IMR-90 (cell line): ENCODE results near the gene MINK1. TPM values are rescaled to one million over a fixed set of nuclear protein-coding genes. Genes with fewer than 3 reads are reported as not detected.

Experiments used
- ATAC-seq: fragments of 200-7000 bp; cut with Tn5 transposase; 2 replicates; pipeline ENCODE4 v1.9.1; 2020; ENCODE audit warnings: low read depth, mild to moderate bottlenecking, moderate library complexity
- BruUV-seq: library from RNA; stranded (reverse); fragments of 400-500 nt; replicated peaks from 2 replicates; lab custom pipeline; 2021; lab: Mats Ljungman, UMichigan
- CTCF ChIA-PET: fragments of 300-600 bp; formaldehyde crosslinking; extraction: SDS; loops from one replicate; lab custom pipeline; 2021; ENCODE audit warnings: antibody characterized with exemption; lab: Yijun Ruan, JAX
- POLR2A ChIA-PET: fragments of 300-600 bp; sonication (Branson Sonifier 250); formaldehyde crosslinking; loops from one replicate; lab custom pipeline; 2022; ENCODE audit warnings: antibody characterized with exemption; ENCODE audit not compliant: unreplicated experiment; lab: Charles Lee
- DNase-seq: peaks from one replicate; pipeline ENCODE4 v3.0.0; 2013
- H2AFZ ChIP-seq: replicated peaks from 2 replicates; pipeline ENCODE3; 2013; ENCODE audit warnings: low read length, mild to moderate bottlenecking; ENCODE audit not compliant: poor library complexity
- H2AK5ac ChIP-seq: 2 replicates; pipeline ENCODE4 v1.6.1; 2013; ENCODE audit warnings: low read depth, low read length, inconsistent platforms
- H2AK9ac ChIP-seq: replicated peaks from 2 replicates; pipeline ENCODE3; 2013; ENCODE audit warnings: mild to moderate bottlenecking, low read depth, low read length, moderate library complexity; ENCODE audit not compliant: poor library complexity
- H2BK120ac ChIP-seq: 2 replicates; pipeline ENCODE4 v1.6.1; 2013; ENCODE audit warnings: low read depth, low read length, inconsistent platforms
- H2BK15ac ChIP-seq: 3 replicates; pipeline ENCODE4 v1.6.1; 2013; ENCODE audit warnings: low read depth, low read length, inconsistent platforms
- H2BK20ac ChIP-seq: 2 replicates; pipeline ENCODE4 v1.6.1; 2013; ENCODE audit warnings: low read depth, mild to moderate bottlenecking, inconsistent platforms, low read length, moderate library complexity
- H2BK5ac ChIP-seq: 2 replicates; pipeline ENCODE4 v1.6.1; 2013; ENCODE audit warnings: mild to moderate bottlenecking, low read depth, low read length, inconsistent platforms; ENCODE audit not compliant: poor library complexity, severe bottlenecking
- H3K14ac ChIP-seq: replicated peaks from 2 replicates; pipeline ENCODE4 v1.6.1; 2013; ENCODE audit warnings: low read depth, low read length, inconsistent platforms
- H3K18ac ChIP-seq: 2 replicates; pipeline ENCODE4 v1.6.1; 2013; ENCODE audit warnings: low read depth, low read length, control low read depth
- H3K23ac ChIP-seq: 2 replicates; pipeline ENCODE4 v1.6.1; 2013; ENCODE audit warnings: low read depth, low read length, inconsistent platforms
- H3K27ac ChIP-seq: 2 replicates; pipeline ENCODE4 v1.5.1; 2013; ENCODE audit warnings: mild to moderate bottlenecking, control low read depth, low read length; ENCODE audit not compliant: insufficient read depth
- H3K27me3 ChIP-seq: 2 replicates; pipeline ENCODE4 v1.6.1; 2013; ENCODE audit warnings: low read length; ENCODE audit not compliant: control insufficient read depth, insufficient read depth
- H3K36me3 ChIP-seq: 2 replicates; pipeline ENCODE4 v1.6.1; 2013; ENCODE audit warnings: low read length, mixed read lengths; ENCODE audit not compliant: control insufficient read depth, insufficient read depth
- H3K4ac ChIP-seq: 2 replicates; pipeline ENCODE4 v1.6.1; 2013; ENCODE audit warnings: low read depth, low read length, inconsistent platforms
- H3K4me1 ChIP-seq: 2 replicates; pipeline ENCODE4 v1.6.1; 2013; ENCODE audit warnings: low read length, mixed read lengths; ENCODE audit not compliant: control insufficient read depth, insufficient read depth
- H3K4me2 ChIP-seq: 2 replicates; pipeline ENCODE4 v1.6.1; 2013; ENCODE audit warnings: low read depth, mild to moderate bottlenecking, control low read depth, low read length, moderate library complexity
- H3K4me3 ChIP-seq: 2 replicates; pipeline ENCODE4 v1.5.1; 2013; ENCODE audit warnings: low read depth, mild to moderate bottlenecking, control low read depth, low read length, moderate library complexity; ENCODE audit not compliant: insufficient read depth
- H3K56ac ChIP-seq: 2 replicates; pipeline ENCODE4 v1.6.1; 2013; ENCODE audit warnings: low read length, inconsistent platforms; ENCODE audit not compliant: insufficient read depth; ENCODE audit errors: extremely low read depth
- H3K79me1 ChIP-seq, 2 experiments: 2 replicates each; pipeline ENCODE4 v1.6.1; 2013; ENCODE audit warnings: low read length in 2 of 2, inconsistent platforms in 1 of 2, low read depth in 1 of 2
- H3K9ac ChIP-seq: 2 replicates; pipeline ENCODE4 v1.6.1; 2013; ENCODE audit warnings: low read depth, low read length, control low read depth
- H3K9me1 ChIP-seq: 2 replicates; pipeline ENCODE4 v1.6.1; 2013; ENCODE audit warnings: low read length, inconsistent platforms; ENCODE audit not compliant: insufficient read depth
- H3K9me3 ChIP-seq: 2 replicates; pipeline ENCODE4 v1.6.1; 2013; ENCODE audit warnings: low read length; ENCODE audit not compliant: control insufficient read depth, insufficient read depth
- H4K20me1 ChIP-seq: 2 replicates; pipeline ENCODE4 v1.6.1; 2013; ENCODE audit warnings: low read length, inconsistent platforms; ENCODE audit not compliant: insufficient read depth
- H4K5ac ChIP-seq: 2 replicates; pipeline ENCODE4 v1.6.1; 2013; ENCODE audit warnings: mild to moderate bottlenecking, low read depth, low read length, control low read depth
- H4K8ac ChIP-seq, 2 experiments: 2 replicates each; pipeline ENCODE4 v1.6.1; 2013; ENCODE audit warnings: low read depth in 2 of 2, low read length in 2 of 2, control low read depth in 1 of 2, inconsistent platforms in 1 of 2
- H4K91ac ChIP-seq: 2 replicates; pipeline ENCODE4 v1.6.1; 2013; ENCODE audit warnings: low read depth, low read length, inconsistent platforms; ENCODE audit not compliant: insufficient read depth
- ELK1 ChIP-seq: fragments of 150-350 bp; IDR thresholded peaks from 2 replicates; pipeline ENCODE4 v1.6.1; 2016; ENCODE audit warnings: low read depth, mild to moderate bottlenecking, low read length, moderate library complexity, borderline replicate concordance
- MAZ ChIP-seq: IDR thresholded peaks from 2 replicates; pipeline ENCODE4 v1.6.1; 2012; ENCODE audit warnings: low read depth, mild to moderate bottlenecking, low read length, improper control_type of control experiment, moderate library complexity, borderline replicate concordance
- NFE2L2 ChIP-seq: fragments of 150-350 bp; IDR thresholded peaks from 2 replicates; pipeline ENCODE4 v1.6.1; 2016; ENCODE audit warnings: low read depth, mild to moderate bottlenecking, low read length
- whole genome bisulfite sequencing, 2 experiments: methylation state at CpG; one replicate each; pipeline versions ENCODE4 v1.1.5 to v1.1.7; 2013; ENCODE audit warnings: missing lambda C conversion rate in 2 of 2; ENCODE audit not compliant: insufficient read length in 1 of 2; ENCODE audit errors: extremely low coverage in 2 of 2; 5-methylcytosine and 5-hydroxymethylcytosine counted together
- dilution Hi-C: fragments of 300-500 bp; cut with HindIII; formaldehyde crosslinking; loops from one replicate; pipeline ENCODE4 v1.14.3; 2018; ENCODE audit warnings: low sequenced_read_pairs; ENCODE audit not compliant: unreplicated experiment
- in situ Hi-C: fragments of 300-500 bp; cut with MboI; formaldehyde crosslinking; loops from 3 replicates; pipeline ENCODE4 v1.14.3; 2019; ENCODE audit warnings: low sequenced_read_pairs, inconsistent platforms, mixed read lengths
- intact Hi-C: fragments of 100-400 bp; cut with micrococcal nuclease; formaldehyde crosslinking; loops from 2 replicates; pipeline ENCODE4 v1.10.0; 2022
- polyA plus RNA-seq, 3 experiments: library from polyadenylated mRNA; depleted of rRNA; stranded (reverse); fragments of >200 nt; gene quantifications; 2 replicates each; pipeline ENCODE4 v1.2.3, GENCODE V29; 2012; ENCODE audit warnings: low replicate concordance in 1 of 3
- total RNA-seq: library from RNA; depleted of rRNA; stranded (reverse); fragments of >200 nt; gene quantifications from 2 replicates; pipeline ENCODE4 v1.2.3, GENCODE V29; 2012

Gene MINK1
- total and polyA plus RNA-seq, 2 of the 4 experiments (the other 2 are of a cell fraction): 12.2 to 40.9 TPM

DNA sequence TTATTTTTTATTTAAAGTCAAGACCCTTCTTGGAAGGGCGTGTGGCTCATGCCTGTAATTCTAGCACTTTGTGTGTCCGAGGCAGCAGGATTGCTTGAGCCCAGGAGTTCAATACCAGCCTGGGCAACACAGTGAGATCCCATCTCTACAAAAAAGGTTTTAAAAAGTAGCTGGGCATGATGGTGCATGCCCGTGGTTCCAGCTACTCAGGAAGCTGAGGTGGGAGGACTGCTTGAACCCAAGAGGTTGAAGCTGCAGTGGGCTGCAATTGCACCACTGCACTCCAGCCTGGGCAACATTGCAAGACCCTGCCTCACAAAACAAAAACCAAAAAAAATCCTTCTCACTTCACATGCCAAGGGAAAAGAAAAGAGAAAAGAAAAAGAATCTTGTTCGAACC, 29.6 kb downstream of the MINK1 start:
- Histone ChIP-seq H3K27ac (no peak overlapping the region), H3K14ac (no peak overlapping the region), H2AK5ac (no peak overlapping the region), H2BK5ac (no peak overlapping the region), H3K4me1 (peaks cover 8% of the 10 kb centered on the region; the same call in 1 of the 2 replicates), H2AK9ac (no peak overlapping the region), H4K91ac (no peak overlapping the region), H4K8ac (no peak overlapping the region), H3K9me3 (no peaks in the 10 kb centered on the region), H3K4ac (no peak overlapping the region), H3K18ac (no peak overlapping the region), H2BK120ac (no peak overlapping the region), H2BK20ac (no peak overlapping the region), H2BK15ac (no peak overlapping the region), H3K36me3 (peaks cover 3% of the 10 kb centered on the region; the same call in 1 of the 2 replicates), H3K9me1 (peaks cover 4% of the 10 kb centered on the region; the same call in 1 of the 2 replicates), H3K9ac (no peak overlapping the region), H3K23ac (no peak overlapping the region), H3K4me3 (no peak overlapping the region), H4K5ac (no peak overlapping the region), H3K27me3 (no peaks in the 10 kb centered on the region), H4K20me1 (peaks cover 29% of the 10 kb centered on the region), H3K56ac (no peak overlapping the region), H3K4me2 (no peak overlapping the region), H2AFZ (no peak overlapping the region), H3K79me1 (peaks cover 7 to 48% of the 10 kb centered on the region in 2 experiments)
- 67% methylated on average over 1 of the region's 4 CpGs; no CpG with 5 or more reads in 1 of the 2 experiments for WGBS, 2 experiments
- BruUV-seq: no TSS peak
- TF ChIP-seq NFE2L2 (no peak), ELK1 (no peak), MAZ (no peak)
- POLR2A ChIA-PET: no interaction called here
- dilution Hi-C loops: no loop called here
- CTCF ChIA-PET: interaction anchor here (0.6 kb wide), 1 partner anchor 8 kb away, joined by 3 read pairs; no protein-coding TSS in a partner anchor
- in situ Hi-C loops: no loop called here
- no peak for DNase-seq
- intact Hi-C loops: no loop called here
- ATAC-seq: no peak
